Smooth muscle cell (in vitro differentiated cells): Measurements from ENCODE around the gene GJA9. TPM values are rescaled to one million over a fixed set of nuclear protein-coding genes. Genes with fewer than 3 reads are reported as not detected.
A peak's percentile ranks its signal among the peaks of the same experiment; 100 is the strongest.

ENCODE experiments used
- DNase-seq: peaks from one replicate; lab custom pipeline; 2025; ENCODE audit not compliant: unreplicated experiment; lab: John Stamatoyannopoulos, UW
- H2AFZ ChIP-seq: fragments of 200-600 bp; sonication (generic); 2 replicates; pipeline ENCODE4 v1.6.0; 2016; ENCODE audit warnings: antibody characterized with exemption, low read depth, mild to moderate bottlenecking
- H3F3A ChIP-seq: fragments of 200-600 bp; sonication (generic); 2 replicates; pipeline ENCODE4 v1.6.0; 2017; ENCODE audit warnings: antibody characterized with exemption, low read depth
- H3K27ac ChIP-seq: fragments of 200-600 bp; sonication (generic); 2 replicates; pipeline ENCODE4 v1.5.1; 2016; ENCODE audit warnings: low read depth, mild to moderate bottlenecking
- H3K27me3 ChIP-seq: fragments of 200-600 bp; sonication (generic); 2 replicates; pipeline ENCODE4 v1.6.1; 2016; ENCODE audit warnings: low read depth, mild to moderate bottlenecking
- H3K36me3 ChIP-seq: fragments of 200-600 bp; sonication (generic); 2 replicates; pipeline ENCODE4 v1.5.1; 2016; ENCODE audit warnings: low read depth
- H3K4me1 ChIP-seq: fragments of 200-600 bp; sonication (generic); 2 replicates; pipeline ENCODE4 v1.5.1; 2016; ENCODE audit warnings: low read depth
- H3K4me2 ChIP-seq: fragments of 200-600 bp; sonication (generic); 2 replicates; pipeline ENCODE4 v1.6.0; 2016; ENCODE audit warnings: mild to moderate bottlenecking
- H3K4me3 ChIP-seq: fragments of 200-600 bp; sonication (generic); 2 replicates; pipeline ENCODE4 v1.5.1; 2016; ENCODE audit warnings: mild to moderate bottlenecking
- H3K79me2 ChIP-seq: fragments of 200-600 bp; sonication (generic); 2 replicates; pipeline ENCODE4 v1.6.0; 2016; ENCODE audit warnings: low read depth, mild to moderate bottlenecking
- H3K9ac ChIP-seq: fragments of 200-600 bp; sonication (generic); 2 replicates; pipeline ENCODE4 v1.6.0; 2016; ENCODE audit warnings: low read depth
- H3K9me3 ChIP-seq: fragments of 200-600 bp; sonication (generic); replicated peaks from 2 replicates; pipeline ENCODE4 v1.5.1; 2016; ENCODE audit warnings: low read depth
- H4K20me1 ChIP-seq: fragments of 200-600 bp; sonication (generic); 2 replicates; pipeline ENCODE4 v1.6.0; 2016; ENCODE audit warnings: low read depth
- WGBS: methylation state at CpG from one replicate; pipeline ENCODE4 v1.1.7; 2016; ENCODE audit warnings: low lambda C conversion rate; 5-methylcytosine and 5-hydroxymethylcytosine counted together
- polyA plus RNA-seq: library from polyadenylated mRNA; unstranded; fragments of >200 nt; fragmentation: Nextera tagmentation; extraction: Ambion mirVana; gene quantifications from 2 replicates; pipeline ENCODE4 v1.2.1, GENCODE V29; 2016
- total RNA-seq: library from RNA; depleted of rRNA; stranded (reverse); fragments of >200 nt; gene quantifications from 2 replicates; pipeline ENCODE4 v1.2.3, GENCODE V29; 2014
- TF ChIP-seq, protein P1 (sequence below): fragments of 200-600 bp; sonication (generic); IDR thresholded peaks from 2 replicates; pipeline ENCODE4 v1.5.1; 2017; ENCODE audit warnings: borderline replicate concordance, mild to moderate bottlenecking, antibody characterized with exemption; ENCODE audit not compliant: insufficient read depth, poor library complexity, severe bottlenecking

Gene GJA9
- total and polyA plus RNA-seq, 2 experiments from 2014 or later: not detected

DNA sequence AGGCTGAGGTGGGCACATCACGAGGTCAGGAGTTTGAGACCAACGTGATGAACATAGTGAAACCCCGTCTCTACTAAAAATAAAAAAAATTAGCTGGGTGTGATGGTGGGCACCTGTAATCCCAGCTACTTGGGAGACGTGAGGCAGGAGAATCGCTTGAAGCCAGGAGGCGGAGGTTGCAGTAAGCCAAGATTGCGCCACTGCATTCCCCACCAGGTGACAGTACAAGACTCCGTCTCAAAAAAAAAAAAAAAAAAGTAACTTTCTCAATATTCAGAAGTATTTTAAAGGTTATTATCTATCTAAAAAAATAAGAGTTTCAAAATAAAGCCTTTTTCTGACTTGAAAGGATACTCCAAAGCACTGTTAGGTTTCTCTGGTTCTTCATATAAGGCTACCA lies 14.2 kb downstream of the GJA9 start:
- TF ChIP-seq, protein P1, sequence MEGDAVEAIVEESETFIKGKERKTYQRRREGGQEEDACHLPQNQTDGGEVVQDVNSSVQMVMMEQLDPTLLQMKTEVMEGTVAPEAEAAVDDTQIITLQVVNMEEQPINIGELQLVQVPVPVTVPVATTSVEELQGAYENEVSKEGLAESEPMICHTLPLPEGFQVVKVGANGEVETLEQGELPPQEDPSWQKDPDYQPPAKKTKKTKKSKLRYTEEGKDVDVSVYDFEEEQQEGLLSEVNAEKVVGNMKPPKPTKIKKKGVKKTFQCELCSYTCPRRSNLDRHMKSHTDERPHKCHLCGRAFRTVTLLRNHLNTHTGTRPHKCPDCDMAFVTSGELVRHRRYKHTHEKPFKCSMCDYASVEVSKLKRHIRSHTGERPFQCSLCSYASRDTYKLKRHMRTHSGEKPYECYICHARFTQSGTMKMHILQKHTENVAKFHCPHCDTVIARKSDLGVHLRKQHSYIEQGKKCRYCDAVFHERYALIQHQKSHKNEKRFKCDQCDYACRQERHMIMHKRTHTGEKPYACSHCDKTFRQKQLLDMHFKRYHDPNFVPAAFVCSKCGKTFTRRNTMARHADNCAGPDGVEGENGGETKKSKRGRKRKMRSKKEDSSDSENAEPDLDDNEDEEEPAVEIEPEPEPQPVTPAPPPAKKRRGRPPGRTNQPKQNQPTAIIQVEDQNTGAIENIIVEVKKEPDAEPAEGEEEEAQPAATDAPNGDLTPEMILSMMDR: no peak
- Histone ChIP-seq H3K4me3 (no peak overlapping the region), H4K20me1 (peaks cover 24% of the 10 kb centered on the region), H3K79me2 (peaks cover 23% of the 10 kb centered on the region), H2AFZ (no peak overlapping the region), H3K27me3 (no peaks in the 10 kb centered on the region), H3K4me1 (peaks cover 5% of the 10 kb centered on the region), H3K27ac (no peak overlapping the region), H3K36me3 (no peaks in the 10 kb centered on the region), H3K4me2 (no peak overlapping the region), H3F3A (no peaks in the 10 kb centered on the region), H3K9ac (no peak overlapping the region), H3K9me3 (no peaks in the 10 kb centered on the region)
- 97% methylated on average over 8 of the region's 8 CpGs for WGBS
- no peak for DNase-seq

DNA sequence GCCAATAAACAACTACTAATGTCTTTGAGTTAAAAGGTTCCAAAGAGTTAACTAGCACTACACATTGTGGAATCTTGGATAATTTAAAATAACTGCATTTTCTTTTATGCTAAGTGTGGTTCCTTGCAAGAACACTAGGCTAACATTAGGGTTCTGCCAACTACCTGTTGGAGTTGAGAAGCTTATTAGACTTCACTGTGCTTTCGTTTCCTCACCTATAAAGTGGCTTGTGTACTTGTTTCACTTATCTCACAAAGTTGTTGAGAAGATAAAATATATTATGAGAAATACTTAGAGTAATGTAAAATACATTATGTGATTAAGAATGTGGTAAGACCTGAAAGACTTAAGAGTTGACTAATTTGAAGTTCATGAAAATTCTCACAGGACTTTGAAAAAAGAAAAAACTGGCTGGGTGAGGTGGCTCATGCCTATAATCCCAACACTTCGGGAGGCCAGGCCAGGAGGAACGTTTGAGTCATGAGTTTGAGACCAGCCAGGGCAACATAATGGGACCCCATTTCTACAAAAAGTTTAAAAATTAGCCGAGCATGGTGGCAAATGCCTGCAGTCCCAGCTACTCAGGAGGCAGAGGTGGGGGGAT lies 16.2 kb downstream of the GJA9 start:
- Histone ChIP-seq H3K9me3 (no peaks in the 10 kb centered on the region), H3K79me2 (peaks cover 14% of the 10 kb centered on the region), H3F3A (no peaks in the 10 kb centered on the region), H3K4me2 (no peak overlapping the region), H3K27ac (no peak overlapping the region), H3K4me3 (no peak overlapping the region), H4K20me1 (peaks cover 18% of the 10 kb centered on the region), H2AFZ (no peak overlapping the region), H3K27me3 (no peaks in the 10 kb centered on the region), H3K9ac (no peak overlapping the region), H3K36me3 (no peaks in the 10 kb centered on the region), H3K4me1 (peaks cover 6% of the 10 kb centered on the region)
- 84% methylated on average over 4 of the region's 4 CpGs for WGBS
- TF ChIP-seq, protein P1: no peak
- no peak for DNase-seq

DNA sequence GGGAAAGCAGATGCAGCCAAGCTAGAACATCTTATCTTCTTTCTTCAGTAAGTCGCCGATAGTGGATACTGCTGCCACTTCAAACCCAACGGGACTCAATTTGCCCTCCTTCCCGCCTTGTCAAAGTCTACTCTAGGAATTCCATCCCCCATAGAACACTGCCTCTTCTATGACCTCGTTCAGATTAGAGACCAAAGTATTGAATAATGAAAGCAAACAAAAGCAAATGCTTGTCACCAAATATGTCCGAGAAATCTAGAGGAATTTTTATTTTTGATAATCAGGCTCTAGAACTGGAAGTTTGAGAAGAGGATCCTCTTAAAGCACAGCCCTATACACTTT lies 21.0 kb downstream of the GJA9 start:
- H3F3A ChIP-seq: no peaks in the 10 kb centered on the region
- H3K9ac ChIP-seq: peak overlapping the region; percentile 69
- peaks cover 10% of the 10 kb centered on the region for H3K4me1 ChIP-seq
- H3K36me3 ChIP-seq: peaks cover 6% of the 10 kb centered on the region
- H3K4me2 ChIP-seq: peak overlapping the region; percentile 89
- peaks cover 39% of the 10 kb centered on the region for H3K79me2 ChIP-seq
- WGBS: 28% methylated on average over 6 of the region's 6 CpGs
- TF ChIP-seq, protein P1: no peak
- H3K27ac ChIP-seq: peak overlapping the region; percentile 49
- H3K27me3 ChIP-seq: no peaks in the 10 kb centered on the region
- peak overlapping the region; percentile 77 for H3K4me3 ChIP-seq
- H2AFZ ChIP-seq: peak overlapping the region; percentile 98
- DNase-seq: no peak
- H3K9me3 ChIP-seq: no peaks in the 10 kb centered on the region
- H4K20me1 ChIP-seq: peaks cover 22% of the 10 kb centered on the region
